GM12892 (cell line): Measurements from ENCODE around the gene CFAP46.
"Not testable (repeated sequence)": the region's sequence is repeated elsewhere in the genome, so short reads cannot be mapped to it uniquely, and the experiment has no call there.

Experiments
- DNase-seq: peaks from one replicate; pipeline ENCODE4 v3.0.0; 2011; ENCODE audit not compliant: insufficient read length
- FAIRE-seq: peaks from 2 replicates; lab custom pipeline; 2011; peaks lifted over from hg19 to GRCh38; lab: Jason Lieb, UNC
- POLR2A ChIP-seq: IDR thresholded peaks from 2 replicates; pipeline ENCODE4 v1.6.1; 2011; ENCODE audit warnings: low read depth, low read length, control low read depth
- POLR2AphosphoS5 ChIP-seq: IDR thresholded peaks from 2 replicates; pipeline ENCODE4 v1.6.1; 2011; ENCODE audit warnings: low read depth, low read length, control low read depth
- TAF1 ChIP-seq: IDR thresholded peaks from 2 replicates; pipeline ENCODE4 v1.6.1; 2011; ENCODE audit warnings: low read depth, mild to moderate bottlenecking, control low read depth, low read length, borderline replicate concordance

CFAP46 gene

DNA sequence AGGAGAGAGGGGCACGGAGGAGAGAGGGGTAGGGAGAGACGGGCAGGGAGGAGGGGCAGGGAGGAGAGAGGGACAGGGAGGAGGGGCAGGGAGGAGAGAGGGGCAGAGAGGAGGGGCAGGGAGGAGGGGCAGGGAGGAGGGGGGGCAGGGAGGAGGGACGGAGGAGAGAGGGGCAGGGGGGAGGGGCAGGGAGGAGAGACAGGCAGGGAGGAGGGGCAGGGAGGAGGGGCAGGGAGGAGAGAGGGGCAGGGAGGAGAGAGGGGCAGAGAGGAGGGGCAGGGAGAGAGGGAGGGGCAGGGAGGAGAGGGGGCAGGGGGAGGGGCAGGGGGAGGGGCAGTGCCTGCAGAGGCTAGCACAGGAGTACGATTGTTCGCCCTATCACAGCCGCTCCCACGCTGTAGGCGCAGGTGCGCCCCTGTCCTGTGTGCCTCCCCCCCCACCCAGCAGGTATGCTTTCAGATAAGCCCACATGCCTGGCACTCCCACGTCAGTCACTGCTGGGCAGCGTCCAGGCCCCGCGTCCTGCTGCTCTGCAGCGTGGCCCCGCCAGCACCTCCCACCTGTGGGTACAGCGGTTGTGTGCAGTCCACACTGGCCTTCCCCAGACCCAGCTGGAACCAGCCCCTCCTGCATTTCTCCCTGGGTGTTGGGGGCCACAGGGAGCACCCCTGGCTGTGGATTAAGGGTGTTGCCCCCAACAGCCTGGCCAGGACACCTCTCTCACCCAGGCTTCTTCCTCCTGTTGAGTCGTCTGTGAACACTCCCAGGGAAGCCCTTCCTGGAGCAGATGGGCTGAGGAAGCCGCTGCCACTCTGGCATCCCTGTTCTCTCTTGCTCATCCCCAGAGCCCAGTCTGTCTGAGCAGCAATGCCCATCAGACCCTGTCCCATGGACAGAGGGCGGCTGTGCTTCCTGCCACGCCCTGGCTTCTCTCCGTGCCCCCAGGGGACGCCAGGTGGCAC, 167.2 kb downstream of the CFAP46 start:
- TF ChIP-seq POLR2A (no peak), POLR2AphosphoS5 (no peak)

DNA sequence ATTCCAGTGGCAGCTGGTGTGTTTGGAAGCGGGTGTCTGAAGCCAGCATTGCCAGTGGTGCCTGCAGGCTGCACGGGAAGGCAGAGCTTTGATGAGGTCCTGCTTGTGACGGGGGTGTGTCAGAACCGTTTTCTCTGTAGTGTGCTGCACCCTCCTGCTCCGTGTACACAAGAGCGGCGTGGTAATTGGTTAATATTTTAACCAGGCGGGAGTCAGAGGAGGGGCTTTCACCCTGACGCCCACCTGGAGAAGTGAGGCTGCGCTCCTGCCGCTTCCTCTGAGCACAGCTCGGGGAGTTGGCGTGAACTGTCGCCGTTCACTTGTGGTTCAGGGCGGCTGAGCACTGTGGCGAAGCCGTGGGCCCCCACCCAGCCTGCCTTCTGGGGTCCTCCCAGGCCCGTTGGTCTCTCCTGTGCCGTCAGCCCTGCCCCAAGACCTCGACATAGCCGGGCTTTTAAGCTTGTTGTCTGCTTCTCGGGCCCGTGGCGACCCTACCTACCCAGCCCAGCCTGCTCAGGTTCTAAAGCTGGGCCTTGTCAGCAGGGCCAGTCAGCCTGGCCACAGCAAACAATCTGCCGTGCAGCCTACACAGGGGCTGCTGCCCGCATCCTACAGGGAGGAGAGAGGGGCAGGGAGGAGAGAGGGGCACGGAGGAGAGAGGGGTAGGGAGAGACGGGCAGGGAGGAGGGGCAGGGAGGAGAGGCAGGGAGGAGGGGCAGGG, 168.0 kb downstream of the CFAP46 start:
- no peak for DNase-seq
- no peak for FAIRE-seq
- TF ChIP-seq TAF1, result no peak
- TF ChIP-seq POLR2A, result no peak
- TF ChIP-seq POLR2AphosphoS5, result no peak

More for the DNA sequence above, 167.2 kb downstream of the CFAP46 start:
- no peak for FAIRE-seq
- no peak for DNase-seq

DNA sequence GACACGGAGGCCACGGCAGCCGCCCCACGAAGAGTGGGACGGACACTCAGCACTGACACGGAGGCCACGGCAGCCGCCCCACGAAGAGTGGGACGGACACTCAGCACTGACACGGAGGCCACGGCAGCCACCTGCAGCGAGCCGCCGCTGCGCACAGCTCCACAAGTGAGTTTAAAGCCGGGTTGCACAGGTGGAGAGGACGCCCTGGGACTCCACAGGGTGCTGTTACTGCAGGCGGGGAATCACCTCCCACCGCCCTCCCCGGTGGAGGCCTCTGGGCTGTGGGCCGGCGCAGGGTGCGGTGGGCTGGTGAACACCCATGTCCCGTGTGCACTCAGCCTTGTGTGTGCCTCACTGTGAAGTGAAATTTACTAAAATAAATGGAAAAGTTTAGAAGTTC, 169.6 kb downstream of the CFAP46 start:
- not testable (repeated sequence) for FAIRE-seq, DNase-seq

- no peak for DNase-seq
- no peak for FAIRE-seq
- TF ChIP-seq TAF1, result no peak
- no peak for TF ChIP-seq POLR2A
- no peak for TF ChIP-seq POLR2AphosphoS5
These were observed 172.0 kb downstream of the CFAP46 start for GRCh38 chr10:132770061-132771021.

GRCh38 chr10:132768346-132769248, 173.8 kb downstream of the CFAP46 start:
- no peak for FAIRE-seq
- TF ChIP-seq POLR2AphosphoS5 (no peak), POLR2A (no peak), TAF1 (no peak)
- no peak for DNase-seq

DNA sequence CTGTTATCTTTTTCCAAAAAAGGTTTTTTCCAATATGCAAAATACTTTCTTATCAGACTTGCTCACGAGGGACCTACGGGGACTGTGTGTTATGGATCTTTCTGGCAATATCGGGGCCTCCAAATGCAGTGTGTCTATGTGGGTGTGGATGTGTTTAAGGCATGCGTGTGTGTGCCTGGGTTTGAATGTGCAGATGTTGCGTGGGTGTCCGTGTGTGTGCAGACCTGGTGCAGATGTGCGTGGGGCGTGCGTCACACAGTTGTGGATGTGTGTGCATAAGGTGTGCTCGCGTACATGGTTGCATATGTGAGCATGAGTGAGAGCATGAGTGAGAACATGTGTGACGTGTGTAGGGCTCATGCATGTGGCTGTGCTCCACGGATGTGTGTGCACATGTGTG, 176.1 kb downstream of the CFAP46 start:
- DNase-seq, result no peak
- no peak for TF ChIP-seq POLR2A
- no peak for TF ChIP-seq TAF1
- no peak for TF ChIP-seq POLR2AphosphoS5
- no peak for FAIRE-seq

DNA sequence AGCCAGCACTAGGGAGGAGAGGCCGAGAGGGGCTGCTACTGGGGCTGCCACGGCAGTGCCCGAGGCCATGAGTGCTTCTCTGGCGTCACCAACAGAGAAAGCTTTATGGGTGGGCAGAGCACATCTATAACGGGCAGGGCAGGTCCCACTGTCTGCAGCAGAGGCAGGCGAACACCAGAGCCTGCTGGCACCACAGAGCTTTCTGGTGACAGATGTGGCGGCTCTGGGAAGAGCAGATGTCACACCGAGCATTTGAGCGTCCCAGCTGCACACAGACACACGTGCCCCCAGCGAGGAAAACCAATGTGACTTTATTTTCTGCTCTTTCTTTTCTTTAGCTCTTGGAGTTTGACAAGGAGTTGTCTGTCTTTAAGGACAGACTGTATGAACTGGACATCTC, 176.9 kb downstream of the CFAP46 start:
- no peak for DNase-seq
- FAIRE-seq, result no peak
- TF ChIP-seq POLR2A (no peak), TAF1 (no peak), POLR2AphosphoS5 (no peak)

DNA sequence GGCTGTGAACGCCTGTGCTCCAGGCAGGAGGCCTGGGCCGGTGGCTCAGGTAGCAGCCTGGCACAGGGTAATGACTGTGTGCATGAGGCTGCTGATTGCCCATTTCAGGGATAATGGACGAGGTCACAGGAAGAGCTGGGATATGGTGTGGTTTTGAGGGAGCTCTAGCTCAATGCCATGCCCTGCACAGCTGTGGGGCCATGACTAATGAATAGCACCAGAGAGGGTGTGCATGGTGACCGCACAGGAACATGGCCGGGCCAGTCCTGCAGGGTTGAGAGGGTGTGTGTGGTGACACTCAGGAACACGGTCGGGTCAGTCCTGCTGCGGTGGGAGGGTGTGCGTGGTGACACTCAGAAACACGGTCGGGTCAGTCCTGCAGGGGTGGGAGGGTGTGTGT, 178.3 kb downstream of the CFAP46 start:
- no peak for FAIRE-seq
- DNase-seq, result no peak
- TF ChIP-seq POLR2AphosphoS5, result no peak
- TF ChIP-seq TAF1, result no peak
- no peak for TF ChIP-seq POLR2A

DNA sequence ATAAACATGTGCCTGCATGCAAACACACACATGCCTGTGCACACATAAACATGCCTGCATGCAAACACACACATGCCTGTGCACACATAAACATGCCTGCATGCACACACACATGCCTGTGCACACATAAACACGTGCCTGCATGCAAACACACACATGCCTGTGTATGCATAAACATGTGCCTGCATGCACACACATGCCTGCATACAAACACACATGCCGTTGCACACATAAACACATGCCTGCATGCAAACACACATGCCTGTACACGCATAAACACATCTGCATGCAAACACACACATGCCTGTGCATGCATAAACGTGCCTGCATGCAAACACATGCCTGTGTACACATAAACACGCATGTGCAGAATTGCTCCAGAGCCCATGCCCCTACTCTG, 178.8 kb downstream of the CFAP46 start:
- FAIRE-seq (no peak), DNase-seq (no peak)
- TF ChIP-seq POLR2A (no peak), POLR2AphosphoS5 (no peak), TAF1 (no peak)

DNA sequence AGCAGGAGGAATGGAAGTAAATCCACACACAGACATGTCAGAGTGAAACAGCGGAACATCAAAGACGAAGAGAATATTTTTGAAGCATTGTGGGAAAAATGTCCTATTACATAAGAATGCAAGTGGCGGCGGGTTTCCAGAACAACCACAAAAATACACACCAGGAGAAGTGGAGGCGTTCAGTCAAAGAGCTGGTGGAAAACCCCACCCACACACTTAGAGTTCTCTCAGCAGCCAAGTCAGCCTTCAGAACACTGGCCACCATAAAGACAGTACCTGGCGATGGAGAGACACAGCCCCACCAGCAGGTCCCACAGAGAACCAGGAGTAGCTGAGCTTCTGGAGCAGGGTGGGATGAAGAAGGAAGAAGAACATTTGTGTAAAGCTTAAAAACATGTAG, 180.1 kb downstream of the CFAP46 start:
- FAIRE-seq (no peak), DNase-seq (no peak)
- TF ChIP-seq POLR2A, result no peak
- no peak for TF ChIP-seq TAF1
- no peak for TF ChIP-seq POLR2AphosphoS5
